Epithelial cell of proximal tubule (primary cell): ENCODE measurements around the gene IRAK1BP1. TPM values are rescaled to one million over a fixed set of nuclear protein-coding genes. Genes with fewer than 3 reads are reported as not detected.
A peak's percentile ranks its signal among the peaks of the same experiment; 100 is the strongest.

ENCODE experiments used
- DNase-seq: peaks from one replicate; pipeline ENCODE4 v3.0.0-alpha.2; 2011; ENCODE audit warnings: low read depth
- H3K4me3 ChIP-seq: 2 replicates; pipeline ENCODE4 v1.5.1; 2011; ENCODE audit warnings: low read depth, mild to moderate bottlenecking, low read length
- CTCF ChIP-seq: conservative IDR thresholded peaks from 2 replicates; pipeline ENCODE4 v1.5.1; 2012; ENCODE audit warnings: low read depth, mild to moderate bottlenecking, low read length
- total RNA-seq: library from RNA; depleted of rRNA; stranded (reverse); fragments of >200 nt; gene quantifications from 2 replicates; pipeline ENCODE4 v1.2.3, GENCODE V29; 2015

The IRAK1BP1 gene
- total RNA-seq, 1 donor from 2014 or later, result 3.6 TPM

GRCh38 chr6:78835817-78836216 lies 31.5 kb upstream of the IRAK1BP1 start:
- H3K4me3 ChIP-seq, result no peak overlapping the region
- peak; percentile 29 for TF ChIP-seq CTCF
- DNase-seq, result no peak

DNA sequence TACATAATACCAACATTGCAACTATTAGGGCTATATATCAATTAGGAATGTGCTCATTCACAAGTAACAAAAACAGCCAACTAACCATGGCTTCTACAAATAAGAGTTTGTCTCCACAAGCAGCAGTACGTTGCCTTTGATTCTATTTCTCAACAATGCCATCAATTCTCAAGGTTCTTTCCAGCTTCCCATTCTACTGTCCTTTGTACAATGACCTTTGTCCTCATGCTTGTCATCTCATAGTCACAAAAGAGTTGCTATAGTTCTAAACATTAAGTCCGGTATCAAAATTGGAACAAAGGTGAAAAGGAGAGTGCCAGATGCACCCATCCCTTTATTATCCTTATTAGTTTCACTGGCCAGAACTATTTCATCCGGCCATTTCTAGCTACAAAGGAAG lies 30.8 kb upstream of the IRAK1BP1 start:
- no peak for DNase-seq
- TF ChIP-seq CTCF, result no peak
- H3K4me3 ChIP-seq, result no peak overlapping the region

DNA sequence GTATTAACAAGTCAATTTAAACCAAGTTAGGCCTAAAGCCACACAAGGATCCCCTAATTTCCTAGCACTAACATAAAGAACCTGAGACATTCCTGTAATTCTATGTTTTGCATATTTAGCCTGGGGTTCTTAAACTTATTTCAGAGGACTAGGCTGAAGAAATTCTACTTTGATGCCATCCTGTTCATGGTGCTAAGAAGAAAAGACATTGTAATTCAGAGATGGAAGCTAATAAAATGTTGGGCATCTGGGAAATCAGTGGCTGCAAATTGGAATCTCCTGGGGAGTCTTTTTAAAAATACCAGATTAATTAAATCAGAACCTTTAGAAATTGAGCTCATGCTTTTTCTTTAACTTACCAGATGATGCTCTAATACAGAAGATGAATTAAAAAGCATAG lies 26.2 kb upstream of the IRAK1BP1 start:
- TF ChIP-seq CTCF, result no peak
- H3K4me3 ChIP-seq, result no peak overlapping the region
- DNase-seq, result no peak

DNA sequence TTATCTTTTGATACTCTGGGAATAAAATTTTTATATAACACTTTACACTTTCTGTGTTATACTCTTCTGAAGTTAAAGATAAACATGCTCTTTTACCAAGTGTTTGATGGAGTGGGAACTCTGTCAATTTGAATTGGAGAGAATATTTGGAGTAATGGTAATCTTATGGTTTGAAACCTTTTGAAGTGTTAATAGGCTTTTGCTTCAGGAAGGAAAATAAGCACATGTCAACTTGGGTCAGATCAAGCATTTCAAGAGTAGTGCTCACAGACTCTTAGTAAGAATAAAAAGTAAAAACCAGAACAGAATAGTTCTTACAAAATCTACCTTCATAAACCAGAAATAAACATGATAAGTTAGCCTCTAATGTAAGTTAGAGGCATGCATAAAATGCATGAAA lies 24.4 kb upstream of the IRAK1BP1 start:
- DNase-seq, result no peak
- no peak overlapping the region for H3K4me3 ChIP-seq
- TF ChIP-seq CTCF, result no peak

GRCh38 chr6:78844899-78845298 lies 22.5 kb upstream of the IRAK1BP1 start:
- DNase-seq, result no peak
- no peak for TF ChIP-seq CTCF
- no peak overlapping the region for H3K4me3 ChIP-seq

- H3K4me3 ChIP-seq, result no peak overlapping the region
- no peak for DNase-seq
- no peak for TF ChIP-seq CTCF
Observed at GRCh38 chr6:78845567-78845966, 21.8 kb upstream of the IRAK1BP1 start.

DNA sequence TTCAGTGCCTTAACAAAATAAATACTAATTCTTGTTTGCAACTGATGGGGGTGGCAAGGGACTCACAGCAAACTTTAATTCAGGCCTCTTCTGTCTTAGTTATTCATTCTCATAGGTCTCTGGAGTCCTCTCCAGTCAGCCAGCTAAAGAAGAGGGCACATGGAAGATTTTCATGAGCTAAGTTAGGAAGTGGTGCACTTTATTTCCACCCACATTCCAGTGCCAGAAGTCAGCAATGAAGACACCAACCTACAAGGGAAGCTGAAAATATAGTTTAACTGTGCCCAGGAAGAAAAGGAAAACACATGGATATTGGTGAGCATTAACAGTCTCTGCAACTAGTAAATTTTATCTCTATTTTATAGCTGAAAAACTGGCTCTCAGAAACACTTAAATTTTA lies 16.7 kb upstream of the IRAK1BP1 start:
- H3K4me3 ChIP-seq, result no peak overlapping the region
- no peak for DNase-seq
- no peak for TF ChIP-seq CTCF
